CD4-positive, alpha-beta T cell treated with Interleukin-4 for 4 hours (primary cell): Measurements from ENCODE around the gene SERP1.

Source experiments
- DNase-seq: peaks from one replicate; pipeline ENCODE4 v3.0.0-alpha.2; 2020

Gene SERP1

GRCh38 chr3:150546226-150547044 is at the start of gene SERP1, which contains the start of gene EIF2A:
SERP1 (minus strand) TSS chr3:150546496; CDS start chr3:150546135, 361 bp downstream.
EIF2A (plus strand) TSS chr3:150546787; CDS start chr3:150546803, 16 bp downstream.
- DNase-seq, result peak; percentile 99

GRCh38 chr3:150594150-150594549 is 47.9 kb upstream of the SERP1 start:
- DNase-seq, result no peak

GRCh38 chr3:150589759-150590158 is 43.5 kb upstream of the SERP1 start:
- no peak for DNase-seq

GRCh38 chr3:150588027-150588830 is 41.9 kb upstream of the SERP1 start:
- no peak for DNase-seq

GRCh38 chr3:150583028-150583427 is 36.7 kb upstream of the SERP1 start:
- DNase-seq, result no peak

GRCh38 chr3:150582620-150583019 is 36.3 kb upstream of the SERP1 start:
- no peak for DNase-seq

DNA sequence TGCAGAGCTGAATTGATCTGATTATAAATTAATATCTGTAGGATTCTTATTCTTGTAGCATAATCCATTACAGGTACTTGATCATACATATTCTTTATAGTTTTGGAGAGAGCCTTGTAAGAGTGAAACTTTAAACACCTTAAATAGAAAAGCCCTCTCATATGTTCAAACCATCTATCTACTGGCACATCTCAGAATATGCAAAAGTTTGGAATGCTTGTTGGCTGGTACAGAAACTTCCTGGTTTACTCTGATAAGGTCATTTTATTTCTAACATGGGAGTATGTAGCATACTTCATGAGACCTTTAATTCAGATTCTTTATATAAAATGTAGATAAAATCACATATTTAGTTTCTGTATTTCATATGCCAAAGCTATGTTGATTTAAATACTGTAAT is 34.9 kb upstream of the SERP1 start:
- DNase-seq, result no peak

DNA sequence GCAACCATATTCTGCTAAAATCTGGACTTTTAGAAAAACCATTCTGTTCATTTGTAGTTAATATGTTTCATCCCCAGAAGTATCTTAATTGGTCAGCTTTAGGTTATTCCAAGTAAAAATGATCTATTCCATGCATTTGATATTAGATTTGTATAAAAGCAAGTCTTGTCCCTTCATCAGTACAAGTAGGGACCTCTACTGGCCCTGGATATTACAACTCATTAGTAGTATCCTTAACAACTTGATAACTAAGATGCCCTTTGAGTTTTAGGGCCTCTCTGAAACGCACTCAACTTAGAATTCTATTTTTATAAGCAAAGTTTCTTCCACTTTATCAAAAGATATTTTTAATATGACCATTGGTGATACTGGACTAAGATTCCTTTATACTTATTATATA is 31.6 kb upstream of the SERP1 start:
- no peak for DNase-seq

DNA sequence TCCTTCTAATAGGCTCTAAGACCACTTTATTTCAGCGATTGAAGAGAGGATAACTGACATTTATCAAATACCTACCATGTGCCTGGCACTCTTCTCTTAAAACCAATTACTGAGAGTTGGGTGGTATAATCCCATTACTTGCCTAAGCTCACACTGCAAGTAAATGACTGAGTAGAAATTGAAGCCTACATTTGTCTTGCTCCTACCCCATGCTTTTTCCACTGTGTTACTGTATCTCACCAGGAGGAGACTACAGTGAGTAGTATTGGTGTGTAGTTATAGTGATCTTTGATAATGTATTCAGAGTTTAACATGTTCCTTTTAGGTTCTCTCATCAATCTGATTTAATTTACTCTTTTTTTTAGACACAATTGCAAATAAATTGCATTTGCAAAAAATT is 21.0 kb upstream of the SERP1 start:
- no peak for DNase-seq

DNA sequence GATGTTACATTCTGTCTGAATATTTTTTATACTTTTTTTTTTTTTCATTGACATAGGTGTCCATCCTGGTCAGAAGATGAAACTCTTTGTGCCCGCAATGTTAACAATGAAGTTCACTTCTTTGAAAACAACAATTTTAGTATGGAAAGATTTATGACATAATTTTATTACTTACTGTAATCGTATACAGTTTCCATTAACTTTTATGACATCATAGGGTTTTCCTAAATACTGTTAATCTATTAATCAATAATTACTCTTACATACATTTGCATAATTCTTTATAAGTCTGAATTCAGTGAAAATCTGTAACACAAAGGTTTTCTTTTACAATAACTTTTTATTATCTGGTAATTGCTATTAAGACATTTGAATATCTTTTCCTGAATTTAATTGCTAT is 17.9 kb upstream of the SERP1 start:
- DNase-seq, result no peak

GRCh38 chr3:150557725-150558124 is 11.4 kb upstream of the SERP1 start:
- no peak for DNase-seq

GRCh38 chr3:150556792-150557191 is 10.5 kb upstream of the SERP1 start:
- no peak for DNase-seq

DNA sequence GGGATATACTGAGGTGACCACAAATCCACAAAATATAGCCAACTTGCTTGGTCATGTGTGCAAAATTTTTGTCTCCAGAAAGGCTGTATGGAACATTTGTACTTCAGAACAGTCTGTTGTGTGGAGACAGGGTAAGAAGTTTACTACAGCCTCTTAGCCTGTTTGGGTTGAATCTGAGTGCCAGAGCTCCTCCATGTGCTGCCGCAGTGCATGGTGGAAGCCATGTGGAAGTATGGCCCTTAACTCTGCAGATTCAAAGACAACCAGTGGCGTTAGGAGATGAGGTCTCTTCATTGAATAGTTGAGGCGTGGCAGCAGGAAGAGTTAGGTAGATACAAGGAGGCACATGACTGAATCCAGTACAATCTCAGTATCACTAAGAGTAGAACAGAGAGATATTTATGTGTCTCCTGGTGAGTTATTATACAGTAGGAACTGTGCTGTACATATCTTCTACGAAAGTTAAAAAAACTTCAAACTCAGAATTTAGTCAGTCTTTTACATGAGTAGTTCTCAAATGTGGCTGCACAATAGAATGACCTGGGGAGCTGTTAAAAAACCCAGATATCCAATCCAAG is 9.7 kb upstream of the SERP1 start:
- DNase-seq, result no peak

- peak; percentile 81 for DNase-seq
Observed at GRCh38 chr3:150547045-150547741, 897 bp upstream of the SERP1 start.

DNA sequence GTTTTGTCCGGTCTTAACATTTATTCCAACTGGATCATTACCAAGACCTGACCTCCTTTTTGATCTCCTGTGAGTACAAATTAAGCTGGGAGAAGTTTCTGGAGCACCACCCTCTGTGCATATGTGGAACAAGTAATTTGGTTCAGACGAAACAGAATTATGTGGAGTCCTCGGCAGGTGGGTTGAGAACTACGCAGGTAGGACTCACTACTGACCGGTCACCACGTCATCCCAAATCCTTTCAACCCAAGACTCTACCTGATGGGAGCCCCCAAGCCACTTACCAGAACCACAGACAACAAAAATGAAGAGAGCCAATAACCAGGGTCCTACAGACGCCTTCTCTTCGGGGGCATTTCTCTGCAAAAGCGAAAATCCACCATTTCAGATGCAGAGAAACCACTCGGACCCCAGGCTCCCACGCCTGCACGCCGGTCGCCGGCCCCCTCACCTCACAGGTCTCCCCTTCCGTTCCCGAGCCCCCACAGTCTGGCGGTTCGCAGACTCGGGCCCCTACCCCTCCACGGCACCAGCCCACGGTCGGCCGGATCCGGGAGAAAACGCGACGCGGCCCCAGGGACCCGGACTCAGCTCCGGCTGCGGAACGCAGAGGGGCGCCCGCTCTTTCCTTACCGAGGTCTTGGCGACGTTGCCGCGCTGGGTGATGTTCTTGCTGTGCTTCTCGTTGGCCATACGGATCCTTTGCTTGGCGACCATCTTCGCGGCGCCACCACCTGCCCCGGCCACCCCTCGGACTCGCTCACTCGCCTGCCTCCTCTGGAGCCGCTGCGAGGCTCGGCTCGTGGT is 674 bp downstream of the SERP1 start:
- DNase-seq, result peak; percentile 26

DNA sequence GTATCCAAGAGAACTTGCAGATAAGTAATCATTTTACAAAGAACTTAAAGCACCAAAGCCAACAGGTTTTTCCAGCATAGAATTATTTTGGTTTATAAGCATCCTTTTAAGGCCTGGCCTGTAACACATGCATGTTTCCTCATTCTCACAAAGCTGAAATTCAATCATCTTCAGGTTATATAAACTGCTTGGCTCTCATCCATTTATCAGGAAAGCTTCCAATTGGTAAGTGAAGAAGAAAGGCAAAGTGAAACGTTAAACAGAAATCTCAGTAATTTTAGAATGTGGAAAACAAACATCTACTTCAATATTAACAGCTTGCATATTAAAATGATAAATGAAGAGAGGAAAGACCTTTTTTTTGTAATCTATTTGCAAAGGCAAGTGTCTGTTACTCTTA is 1.6 kb downstream of the SERP1 start:
- no peak for DNase-seq

DNA sequence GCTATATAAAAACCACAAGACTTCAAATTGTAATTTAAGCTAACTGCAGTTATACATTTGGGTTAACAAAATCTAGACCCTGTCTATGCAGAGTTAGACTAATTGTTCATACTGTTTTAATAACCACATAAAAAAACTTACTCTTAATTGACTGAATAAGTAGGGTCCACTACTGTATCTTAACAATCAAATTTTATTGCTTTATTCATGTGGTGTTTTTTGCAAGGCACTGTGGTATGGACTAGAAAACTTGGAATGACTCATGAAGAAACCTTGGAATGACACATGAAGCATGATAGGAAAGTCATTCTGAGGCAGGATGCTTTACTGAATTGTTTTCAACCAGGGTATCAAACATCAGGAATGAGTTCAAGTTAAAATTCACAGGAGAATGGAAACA is 2.3 kb downstream of the SERP1 start:
- no peak for DNase-seq

DNA sequence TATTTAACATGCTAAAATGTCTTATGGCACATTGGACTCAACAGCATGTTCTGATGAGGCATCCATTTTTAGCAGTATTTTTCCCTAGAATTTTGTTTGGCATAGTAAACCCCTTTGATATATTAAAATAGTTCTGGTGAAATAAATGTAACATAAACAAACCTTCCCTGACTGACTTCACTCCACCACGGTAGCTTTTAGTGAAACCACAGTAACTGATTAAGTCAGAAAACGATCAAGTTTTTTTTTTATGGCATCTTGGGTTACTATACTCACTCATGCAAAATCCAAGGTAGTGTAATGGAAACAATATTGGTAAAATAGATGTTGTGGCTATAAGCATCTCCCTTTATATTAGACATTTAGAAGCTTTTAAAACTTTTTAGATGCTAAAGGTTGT is 2.8 kb downstream of the SERP1 start:
- peak; percentile 35 for DNase-seq

- DNase-seq, result no peak
Observed at GRCh38 chr3:150543128-150543527, 3.2 kb downstream of the SERP1 start.

GRCh38 chr3:150540991-150541390 is 5.3 kb downstream of the SERP1 start:
- DNase-seq, result no peak

DNA sequence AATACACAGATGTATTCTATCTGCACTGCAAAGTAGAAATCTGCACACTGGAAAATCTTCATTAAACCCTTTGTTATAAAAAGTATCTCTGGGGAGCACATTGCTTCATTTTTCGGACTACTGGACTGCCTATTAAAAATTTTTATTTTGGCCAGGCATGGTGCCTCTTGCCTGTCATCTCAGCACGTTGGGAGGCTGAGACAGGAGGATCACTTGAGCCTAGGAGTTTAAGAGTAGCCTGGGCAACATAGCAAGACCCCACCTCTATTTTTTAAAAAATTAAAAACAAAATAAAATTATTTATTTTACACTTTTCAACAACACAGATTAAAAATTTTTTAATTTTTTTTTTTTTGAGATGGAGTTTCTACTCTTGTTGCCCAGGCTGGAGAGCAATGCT is 6.0 kb downstream of the SERP1 start:
- DNase-seq, result no peak
